Keratinocyte (primary cell): Measurements from ENCODE around the gene PIAS1. TPM values are rescaled to one million over a fixed set of nuclear protein-coding genes. Genes with fewer than 3 reads are reported as not detected.
A peak's percentile ranks its signal among the peaks of the same experiment; 100 is the strongest.

Experiments
- DNase-seq: peaks from one replicate; pipeline ENCODE4 v3.0.0-alpha.2; 2011; ENCODE audit warnings: low read depth, missing footprints, low spot score
- FAIRE-seq: peaks from 2 replicates; lab custom pipeline; 2011; peaks lifted over from hg19 to GRCh38; lab: Jason Lieb, UNC
- H2AFZ ChIP-seq: 2 replicates; pipeline ENCODE4 v1.6.0; 2012; ENCODE audit warnings: low read length, control low read depth, inconsistent platforms; ENCODE audit not compliant: control insufficient read depth
- H3K27ac ChIP-seq: 2 replicates; pipeline ENCODE4 v1.5.1; 2011; ENCODE audit warnings: low read length; ENCODE audit not compliant: control insufficient read depth, insufficient read depth
- H3K27me3 ChIP-seq: 3 replicates; pipeline ENCODE4 v1.6.0; 2011; ENCODE audit warnings: low read length; ENCODE audit not compliant: control insufficient read depth, insufficient read depth; ENCODE audit errors: extremely low read depth
- H3K36me3 ChIP-seq, 2 experiments: 2 replicates in 1 of 2; 3 replicates in 1 of 2; pipeline ENCODE4 v1.5.1; 2011; ENCODE audit warnings: low read length in 2 of 2, mild to moderate bottlenecking in 1 of 2; ENCODE audit not compliant: control insufficient read depth in 2 of 2, insufficient read depth in 2 of 2; ENCODE audit errors: extremely low read depth in 1 of 2
- H3K4me1 ChIP-seq: 3 replicates; pipeline ENCODE4 v1.5.1; 2011; ENCODE audit warnings: low read length; ENCODE audit not compliant: control insufficient read depth, insufficient read depth; ENCODE audit errors: extremely low read depth
- H3K4me2 ChIP-seq: 3 replicates; pipeline ENCODE4 v1.6.0; 2011; ENCODE audit warnings: low read depth, low read length; ENCODE audit not compliant: control insufficient read depth, insufficient read depth; ENCODE audit errors: extremely low read depth
- H3K4me3 ChIP-seq, 3 experiments: fragments of 200-600 bp in 1 of 3; sonication (generic) in 1 of 3; 2 replicates in 2 of 3; 3 replicates in 1 of 3; pipeline ENCODE4 v1.5.1; 2011 to 2016; ENCODE audit warnings: low read length in 3 of 3, mild to moderate bottlenecking in 3 of 3, control low read depth in 2 of 3, inconsistent platforms in 1 of 3, low read depth in 1 of 3, mixed read lengths in 1 of 3, mixed run types in 1 of 3, moderate library complexity in 1 of 3; ENCODE audit not compliant: control insufficient read depth in 2 of 3, insufficient read depth in 2 of 3; ENCODE audit errors: extremely low read depth in 1 of 3
- H3K79me2 ChIP-seq: 2 replicates; pipeline ENCODE4 v1.6.0; 2012; ENCODE audit warnings: low read length; ENCODE audit not compliant: control insufficient read depth, insufficient read depth
- H3K9ac ChIP-seq: 3 replicates; pipeline ENCODE4 v1.6.0; 2011; ENCODE audit warnings: low read length; ENCODE audit not compliant: control insufficient read depth, insufficient read depth; ENCODE audit errors: extremely low read depth
- H3K9me1 ChIP-seq: 3 replicates; pipeline ENCODE4 v1.6.0; 2011; ENCODE audit warnings: low read length; ENCODE audit not compliant: control insufficient read depth, insufficient read depth; ENCODE audit errors: extremely low read depth
- H3K9me3 ChIP-seq: 2 replicates; pipeline ENCODE4 v1.5.1; 2012; ENCODE audit warnings: low read depth, low read length; ENCODE audit not compliant: control insufficient read depth
- H4K20me1 ChIP-seq: 3 replicates; pipeline ENCODE4 v1.6.0; 2011; ENCODE audit warnings: low read length; ENCODE audit not compliant: control insufficient read depth, insufficient read depth; ENCODE audit errors: extremely low read depth
- CTCF ChIP-seq, 3 experiments: IDR thresholded peaks in 1 of 3; conservative IDR thresholded peaks in 1 of 3; optimal IDR thresholded peaks in 1 of 3; 2 replicates in 2 of 3; 3 replicates in 1 of 3; pipeline versions ENCODE3 to v1.5.1; 2011; ENCODE audit warnings: low read length in 3 of 3, mild to moderate bottlenecking in 3 of 3, moderate library complexity in 2 of 3, control low read depth in 1 of 3, inconsistent platforms in 1 of 3; ENCODE audit not compliant: insufficient read depth in 2 of 3; ENCODE audit errors: extremely low read depth in 1 of 3
- EZH2 ChIP-seq: IDR thresholded peaks from one replicate; pipeline ENCODE4 v1.6.1; 2012; ENCODE audit warnings: inconsistent platforms, mild to moderate bottlenecking, low read length, moderate library complexity
- dilution Hi-C: fragments of 300-500 bp; cut with MboI; formaldehyde crosslinking; loops from one replicate; pipeline ENCODE4 v1.7.0; 2020; ENCODE audit warnings: low sequenced_read_pairs; ENCODE audit not compliant: extremely low pct_ligation_motif_present
- polyA plus RNA-seq, 5 experiments: library from polyadenylated mRNA; depleted of rRNA in 3 of 5; stranded (reverse) in 3 of 5; stranded (forward) in 1 of 5; unstranded in 1 of 5; fragments of >200 nt; gene quantifications; 1 replicate in 1 of 5; 2 replicates in 3 of 5; 3 replicates in 1 of 5; pipeline versions ENCODE4 v1.2.1 to v1.2.3, GENCODE V29; 2011 to 2012; ENCODE audit warnings: missing spikeins in 2 of 5, low read depth in 1 of 5, low replicate concordance in 1 of 5

Gene PIAS1
- polyA plus RNA-seq, 1 donor (not counting 4 experiments of a cell fraction or from before 2014, with no cell fraction given) = 58.2 TPM

- Histone ChIP-seq H4K20me1 (no peaks in the 10 kb centered on the region), H3K27ac (no peak overlapping the region), H3K9me1 (no peaks in the 10 kb centered on the region), H2AFZ (no peak overlapping the region), H3K79me2 (peaks cover 75% of the 10 kb centered on the region), H3K4me2 (peak overlapping the region; percentile 67), H3K9me3 (no peaks in the 10 kb centered on the region), H3K4me1 (peaks cover 9% of the 10 kb centered on the region), H3K36me3 (no peaks in the 10 kb centered on the region), H3K4me3 (peak overlapping the region in 2 of 3 experiments; percentile 41 to 64), H3K9ac (peak overlapping the region; percentile 36), H3K27me3 (no peaks in the 10 kb centered on the region)
- FAIRE-seq = no peak
- no peak for DNase-seq
- dilution Hi-C loops = no loop called here
- TF ChIP-seq CTCF (optimal IDR thresholded peaks at IDR 0.05 in 1 of 3, IDR thresholded peaks at IDR 0.05 in 1 of 3, conservative IDR thresholded peaks at IDR 0.05 in 1 of 3; ENCODE audit: extremely low read depth in 1 of 3, insufficient read depth in 2 of 3, low read length in 3 of 3) (no peak), EZH2 (no peak)
These were observed 60.2 kb downstream of the PIAS1 start for GRCh38 chr15:68114356-68114755.

DNA sequence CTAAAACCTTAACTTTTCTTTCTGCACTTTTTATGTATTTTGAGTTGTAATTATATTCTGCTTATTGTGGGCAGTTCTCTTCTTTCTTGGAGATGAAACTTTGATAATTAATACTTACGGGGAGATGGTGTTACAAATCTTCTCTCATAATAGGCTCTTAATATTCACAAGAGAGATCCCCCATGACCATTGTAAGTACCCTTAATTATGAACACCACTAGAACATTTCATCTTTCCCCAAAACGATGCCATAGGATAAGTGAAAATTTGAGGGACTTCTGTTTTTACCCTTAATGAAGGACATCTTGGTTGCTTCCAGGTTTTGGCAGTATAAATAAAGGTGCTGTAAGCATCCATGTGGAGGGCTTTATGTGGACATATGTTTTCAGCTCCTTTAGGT, 60.7 kb downstream of the PIAS1 start:
- peak overlapping the region; percentile 36 for H3K9ac ChIP-seq

More for the DNA sequence above, 60.7 kb downstream of the PIAS1 start:
- H3K4me1 ChIP-seq = peaks cover 9% of the 10 kb centered on the region
- peak overlapping the region in 2 of 3 experiments; percentile 41 to 64 for H3K4me3 ChIP-seq
- H3K9me1 ChIP-seq = no peaks in the 10 kb centered on the region
- H3K79me2 ChIP-seq = peaks cover 76% of the 10 kb centered on the region
- DNase-seq (no peak), FAIRE-seq (no peak)
- H3K36me3 ChIP-seq = no peaks in the 10 kb centered on the region
- no peak overlapping the region for H3K27ac ChIP-seq
- no peaks in the 10 kb centered on the region for H3K9me3 ChIP-seq
- dilution Hi-C loops = no loop called here
- no peak overlapping the region for H2AFZ ChIP-seq
- no peaks in the 10 kb centered on the region for H3K27me3 ChIP-seq
- TF ChIP-seq EZH2 (no peak), CTCF (optimal IDR thresholded peaks at IDR 0.05 in 1 of 3, IDR thresholded peaks at IDR 0.05 in 1 of 3, conservative IDR thresholded peaks at IDR 0.05 in 1 of 3; ENCODE audit: extremely low read depth in 1 of 3, insufficient read depth in 2 of 3, low read length in 3 of 3) (no peak)
- H3K4me2 ChIP-seq = peak overlapping the region; percentile 67
- no peaks in the 10 kb centered on the region for H4K20me1 ChIP-seq
